DMS114 treated with DMSO at 0.1 percent for 48 hours (cell line): ENCODE measurements around the gene ZFPM1.

Source experiments
- DNase-seq: peaks from one replicate; lab custom pipeline; 2025; ENCODE audit not compliant: unreplicated experiment; lab: John Stamatoyannopoulos, UW

ZFPM1 gene

GRCh38 chr16:88495268-88495772 lies 42.2 kb downstream of the ZFPM1 start:
- DNase-seq: no peak

- DNase-seq: no peak
Observed at GRCh38 chr16:88497561-88498462, 44.7 kb downstream of the ZFPM1 start.

- no peak for DNase-seq
Observed at GRCh38 chr16:88498576-88499208, 45.6 kb downstream of the ZFPM1 start.

- DNase-seq: no peak
Observed at GRCh38 chr16:88499292-88499691, 46.2 kb downstream of the ZFPM1 start.

GRCh38 chr16:88499836-88500251 lies 46.8 kb downstream of the ZFPM1 start:
- DNase-seq: no peak

GRCh38 chr16:88500255-88500661 lies 47.2 kb downstream of the ZFPM1 start:
- no peak for DNase-seq

- no peak for DNase-seq
Observed at GRCh38 chr16:88502371-88502770, 49.3 kb downstream of the ZFPM1 start.

- DNase-seq: no peak
Observed at GRCh38 chr16:88502776-88503280, 49.7 kb downstream of the ZFPM1 start.

- no peak for DNase-seq
Observed at GRCh38 chr16:88503374-88503770, 50.3 kb downstream of the ZFPM1 start.

GRCh38 chr16:88503771-88504488 lies 50.9 kb downstream of the ZFPM1 start:
- DNase-seq: no peak

- DNase-seq: no peak
Observed at GRCh38 chr16:88504489-88505404, 51.7 kb downstream of the ZFPM1 start.

GRCh38 chr16:88505405-88506082 lies 52.5 kb downstream of the ZFPM1 start:
- DNase-seq: no peak

- DNase-seq: no peak
Observed at GRCh38 chr16:88506723-88507122, 53.6 kb downstream of the ZFPM1 start.

GRCh38 chr16:88507231-88507743 lies 54.2 kb downstream of the ZFPM1 start:
- no peak for DNase-seq

GRCh38 chr16:88508376-88508867 lies 55.3 kb downstream of the ZFPM1 start:
- no peak for DNase-seq

- DNase-seq: no peak
Observed at GRCh38 chr16:88508868-88509748, 56.0 kb downstream of the ZFPM1 start.

- DNase-seq: no peak
Observed at GRCh38 chr16:88509749-88510069, 56.6 kb downstream of the ZFPM1 start.
